ENCODE results near the gene OPTC.

- TF ChIP-seq CTCF (IDR thresholded peaks at IDR 0.05) (no peak), POLR2AphosphoS5 (IDR thresholded peaks at IDR 0.05) (no peak), EP300 (IDR thresholded peaks at IDR 0.05) (no peak)
These were observed 7.2 kb upstream of the OPTC start for GRCh38 chr1:203486618-203487370.

All from suprapubic skin (tissue), 4 donors.